ENCODE measurements around the gene ZFP36. TPM values are rescaled to one million over a fixed set of nuclear protein-coding genes. Genes with fewer than 3 reads are reported as not detected.

ZFP36 gene
- total RNA-seq, 1 experiment from 2014 or later: 17.3 TPM

GRCh38 chr19:39405958-39406655, 540 bp upstream of the ZFP36 start (continued):
- TF ChIP-seq ZNF532 (CRISPR knock-in tag; IDR thresholded peaks at IDR 0.05; ENCODE audit: borderline replicate concordance): no peak
- no peak for TF ChIP-seq JAZF1 (CRISPR knock-in tag; IDR thresholded peaks at IDR 0.05)
- TF ChIP-seq TCF7 (CRISPR knock-in tag; IDR thresholded peaks at IDR 0.05; ENCODE audit: low read depth): no peak
- TF ChIP-seq, protein P1, sequence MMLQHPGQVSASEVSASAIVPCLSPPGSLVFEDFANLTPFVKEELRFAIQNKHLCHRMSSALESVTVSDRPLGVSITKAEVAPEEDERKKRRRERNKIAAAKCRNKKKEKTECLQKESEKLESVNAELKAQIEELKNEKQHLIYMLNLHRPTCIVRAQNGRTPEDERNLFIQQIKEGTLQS (CRISPR knock-in tag; conservative IDR thresholded peaks at IDR 0.05): no peak
- no peak for TF ChIP-seq PRRX2 (CRISPR knock-in tag; IDR thresholded peaks at IDR 0.05)
- TF ChIP-seq CREB1 (CRISPR knock-in tag; IDR thresholded peaks at IDR 0.05): no peak
- no peak for TF ChIP-seq GRHL2 (CRISPR knock-in tag; IDR thresholded peaks at IDR 0.05; ENCODE audit: insufficient replicate concordance, severe bottlenecking)
- no peak for TF ChIP-seq ESRRA (CRISPR knock-in tag; IDR thresholded peaks at IDR 0.05; ENCODE audit: borderline replicate concordance)

DNA sequence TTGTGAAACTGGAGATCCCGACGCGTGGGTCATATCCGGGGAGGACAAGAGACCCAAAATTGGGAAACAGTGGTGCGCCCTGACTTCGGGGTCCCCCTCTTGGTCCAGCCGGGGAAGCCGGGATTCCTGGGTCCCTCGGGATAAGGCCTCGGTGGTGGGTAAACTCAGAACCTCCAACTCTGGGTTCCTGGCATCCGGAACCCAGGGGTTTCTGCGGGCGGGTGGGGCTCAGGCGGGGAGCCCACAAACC, 688 bp downstream of the ZFP36 start:
- peaks cover 8% of the 10 kb centered on the region; the same call in 1 of the 2 replicates for H3K36me3 Mint-ChIP-seq
- peak overlapping the region; percentile 92; the same call in 1 of the 2 replicates for H3K27ac Mint-ChIP-seq
- ChIA-PET CTCF (interaction anchor here (4.3 kb wide), 1 partner anchor 10 kb away, joined by 38 read pairs; no protein-coding TSS in a partner anchor), POLR2A (interaction anchor here (1.3 to 2.1 kb wide), 3 partner anchors 9 to 28 kb away, joined by 3 to 15 read pairs (median 7); partner anchors contain the start of gene RPS16)
- peaks cover 48% of the 10 kb centered on the region for H3K4me1 Mint-ChIP-seq
- H3K27me3 Mint-ChIP-seq (ENCODE audit: low read depth): no peaks in the 10 kb centered on the region
- ATAC-seq (no peak), DNase-seq (ENCODE audit: low spot score) (no peak)
- no peaks in the 10 kb centered on the region for H3K9me3 Mint-ChIP-seq
- H3K4me3 Mint-ChIP-seq: peak overlapping the region; percentile 90
- TF ChIP-seq IRF1 (CRISPR knock-in tag; IDR thresholded peaks at IDR 0.05) (no peak), FOXJ3 (CRISPR knock-in tag; IDR thresholded peaks at IDR 0.05; ENCODE audit: borderline replicate concordance) (no peak), TP53 (CRISPR knock-in tag; IDR thresholded peaks at IDR 0.05) (no peak), ZNF671 (CRISPR knock-in tag; IDR thresholded peaks at IDR 0.05) (no peak), CREB1 (CRISPR knock-in tag; IDR thresholded peaks at IDR 0.05) (no peak), FOXP4 (CRISPR knock-in tag; IDR thresholded peaks at IDR 0.05) (no peak), ELF4 (CRISPR knock-in tag; IDR thresholded peaks at IDR 0.05; ENCODE audit: low read depth) (no peak), ZNF532 (CRISPR knock-in tag; IDR thresholded peaks at IDR 0.05; ENCODE audit: borderline replicate concordance) (no peak), HMGA2 (CRISPR knock-in tag; IDR thresholded peaks at IDR 0.05) (no peak), NFE2L1 (CRISPR knock-in tag; IDR thresholded peaks at IDR 0.05) (no peak)
- TF ChIP-seq, protein P2, sequence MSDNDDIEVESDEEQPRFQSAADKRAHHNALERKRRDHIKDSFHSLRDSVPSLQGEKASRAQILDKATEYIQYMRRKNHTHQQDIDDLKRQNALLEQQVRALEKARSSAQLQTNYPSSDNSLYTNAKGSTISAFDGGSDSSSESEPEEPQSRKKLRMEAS (CRISPR knock-in tag; IDR thresholded peaks at IDR 0.05): no peak
- TF ChIP-seq, protein P3, sequence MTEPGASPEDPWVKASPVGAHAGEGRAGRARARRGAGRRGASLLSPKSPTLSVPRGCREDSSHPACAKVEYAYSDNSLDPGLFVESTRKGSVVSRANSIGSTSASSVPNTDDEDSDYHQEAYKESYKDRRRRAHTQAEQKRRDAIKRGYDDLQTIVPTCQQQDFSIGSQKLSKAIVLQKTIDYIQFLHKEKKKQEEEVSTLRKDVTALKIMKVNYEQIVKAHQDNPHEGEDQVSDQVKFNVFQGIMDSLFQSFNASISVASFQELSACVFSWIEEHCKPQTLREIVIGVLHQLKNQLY (CRISPR knock-in tag; IDR thresholded peaks at IDR 0.05): no peak
- TF ChIP-seq, protein P4, sequence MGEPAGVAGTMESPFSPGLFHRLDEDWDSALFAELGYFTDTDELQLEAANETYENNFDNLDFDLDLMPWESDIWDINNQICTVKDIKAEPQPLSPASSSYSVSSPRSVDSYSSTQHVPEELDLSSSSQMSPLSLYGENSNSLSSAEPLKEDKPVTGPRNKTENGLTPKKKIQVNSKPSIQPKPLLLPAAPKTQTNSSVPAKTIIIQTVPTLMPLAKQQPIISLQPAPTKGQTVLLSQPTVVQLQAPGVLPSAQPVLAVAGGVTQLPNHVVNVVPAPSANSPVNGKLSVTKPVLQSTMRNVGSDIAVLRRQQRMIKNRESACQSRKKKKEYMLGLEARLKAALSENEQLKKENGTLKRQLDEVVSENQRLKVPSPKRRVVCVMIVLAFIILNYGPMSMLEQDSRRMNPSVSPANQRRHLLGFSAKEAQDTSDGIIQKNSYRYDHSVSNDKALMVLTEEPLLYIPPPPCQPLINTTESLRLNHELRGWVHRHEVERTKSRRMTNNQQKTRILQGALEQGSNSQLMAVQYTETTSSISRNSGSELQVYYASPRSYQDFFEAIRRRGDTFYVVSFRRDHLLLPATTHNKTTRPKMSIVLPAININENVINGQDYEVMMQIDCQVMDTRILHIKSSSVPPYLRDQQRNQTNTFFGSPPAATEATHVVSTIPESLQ (CRISPR knock-in tag; IDR thresholded peaks at IDR 0.05): no peak
